ENCODE data around the gene HS3ST4.

- TF ChIP-seq CTCF (IDR thresholded peaks at IDR 0.05): no peak
- no peak for TF ChIP-seq POLR2A (IDR thresholded peaks at IDR 0.05)
These were observed 163.3 kb downstream of the HS3ST4 start for GRCh38 chr16:25855063-25855462.

Data from esophagus squamous epithelium (tissue), 4 donors.